ENCODE results near the gene DNAJC5. TPM values are rescaled to one million over a fixed set of nuclear protein-coding genes. Genes with fewer than 3 reads are reported as not detected.
"Not testable (repeated sequence)": the region's sequence is repeated elsewhere in the genome, so short reads cannot be mapped to it uniquely, and the experiment has no call there.

The DNAJC5 gene
- total and polyA plus RNA-seq, 2 donors from 2014 or later: 24.4 to 52.3 TPM

- Histone ChIP-seq H3K4me3 (ENCODE audit: low read length in 3 of 3) (no peak overlapping the region), H3K36me3 (ENCODE audit: control insufficient read depth in 2 of 3, insufficient read depth in 3 of 3, low read length in 3 of 3) (peaks cover 0 to 9% (median 3%) of the 10 kb centered on the region in 3 donors), H3K27me3 (ENCODE audit: control insufficient read depth, insufficient read depth, low read length) (no peaks in the 10 kb centered on the region), H3K9ac (ENCODE audit: low read length in 3 of 3) (no peak overlapping the region), H3K27ac (ENCODE audit: low read depth in 2 of 2, low read length in 2 of 2) (no peak overlapping the region), H3K9me3 (ENCODE audit: control insufficient read depth in 2 of 3, insufficient read depth in 1 of 3, low read length in 3 of 3) (no peaks in the 10 kb centered on the region), H3K4me1 (ENCODE audit: control insufficient read depth in 2 of 3, insufficient read depth in 2 of 3, low read depth in 1 of 3, low read length in 3 of 3) (peaks cover 0 to 13% (median 0%) of the 10 kb centered on the region in 3 donors)
- intact Hi-C loops (cut with DNase I): no loop called here
- no peak for TF ChIP-seq CTCF (IDR thresholded peaks at IDR 0.05; ENCODE audit: borderline replicate concordance, extremely low read depth, insufficient read depth)
- FAIRE-seq (no peak), DNase-seq (no peak)
Measured at GRCh38 chr20:63958964-63959698, 64.2 kb downstream of the DNAJC5 start.

GRCh38 chr20:63959699-63960075 lies 64.8 kb downstream of the DNAJC5 start:
- H3K27me3 ChIP-seq (ENCODE audit: control insufficient read depth, insufficient read depth, low read length): no peaks in the 10 kb centered on the region
- FAIRE-seq: no peak
- intact Hi-C loops (cut with DNase I): no loop called here
- DNase-seq: peak in 1 of 5 donors; percentile 73
- H3K27ac ChIP-seq (ENCODE audit: low read depth in 2 of 2, low read length in 2 of 2): no peak overlapping the region
- peaks cover 0 to 8% (median 0%) of the 10 kb centered on the region in 3 donors for H3K4me1 ChIP-seq (ENCODE audit: control insufficient read depth in 2 of 3, insufficient read depth in 2 of 3, low read depth in 1 of 3, low read length in 3 of 3)
- H3K4me3 ChIP-seq (ENCODE audit: low read length in 3 of 3): no peak overlapping the region
- H3K9me3 ChIP-seq (ENCODE audit: control insufficient read depth in 2 of 3, insufficient read depth in 1 of 3, low read length in 3 of 3): no peaks in the 10 kb centered on the region
- H3K9ac ChIP-seq (ENCODE audit: low read length in 3 of 3): no peak overlapping the region
- H3K36me3 ChIP-seq (ENCODE audit: control insufficient read depth in 2 of 3, insufficient read depth in 3 of 3, low read length in 3 of 3): peaks cover 0 to 9% (median 7%) of the 10 kb centered on the region in 3 donors
- no peak for TF ChIP-seq CTCF (IDR thresholded peaks at IDR 0.05; ENCODE audit: borderline replicate concordance, extremely low read depth, insufficient read depth)

- H3K9ac ChIP-seq (ENCODE audit: low read length in 3 of 3); H3K9me3 ChIP-seq (ENCODE audit: control insufficient read depth in 2 of 3, insufficient read depth in 1 of 3, low read length in 3 of 3); intact Hi-C loops (cut with DNase I); H3K4me1 ChIP-seq (ENCODE audit: control insufficient read depth in 2 of 3, insufficient read depth in 2 of 3, low read depth in 1 of 3, low read length in 3 of 3); FAIRE-seq; H3K27ac ChIP-seq (ENCODE audit: low read depth in 2 of 2, low read length in 2 of 2); H3K4me3 ChIP-seq (ENCODE audit: low read length in 3 of 3); H3K36me3 ChIP-seq (ENCODE audit: control insufficient read depth in 2 of 3, insufficient read depth in 3 of 3, low read length in 3 of 3); H3K27me3 ChIP-seq (ENCODE audit: control insufficient read depth, insufficient read depth, low read length): not testable (repeated sequence)
- DNase-seq: peak in 1 of 5 donors; percentile 70
Measured at GRCh38 chr20:63960654-63961621, 66.0 kb downstream of the DNAJC5 start.

Data from kidney (tissue), 14 donors.